Measurements from ENCODE around the gene RXFP4.
"Not testable (repeated sequence)": the region's sequence is repeated elsewhere in the genome, so short reads cannot be mapped to it uniquely, and the experiment has no call there.

The RXFP4 gene

DNA sequence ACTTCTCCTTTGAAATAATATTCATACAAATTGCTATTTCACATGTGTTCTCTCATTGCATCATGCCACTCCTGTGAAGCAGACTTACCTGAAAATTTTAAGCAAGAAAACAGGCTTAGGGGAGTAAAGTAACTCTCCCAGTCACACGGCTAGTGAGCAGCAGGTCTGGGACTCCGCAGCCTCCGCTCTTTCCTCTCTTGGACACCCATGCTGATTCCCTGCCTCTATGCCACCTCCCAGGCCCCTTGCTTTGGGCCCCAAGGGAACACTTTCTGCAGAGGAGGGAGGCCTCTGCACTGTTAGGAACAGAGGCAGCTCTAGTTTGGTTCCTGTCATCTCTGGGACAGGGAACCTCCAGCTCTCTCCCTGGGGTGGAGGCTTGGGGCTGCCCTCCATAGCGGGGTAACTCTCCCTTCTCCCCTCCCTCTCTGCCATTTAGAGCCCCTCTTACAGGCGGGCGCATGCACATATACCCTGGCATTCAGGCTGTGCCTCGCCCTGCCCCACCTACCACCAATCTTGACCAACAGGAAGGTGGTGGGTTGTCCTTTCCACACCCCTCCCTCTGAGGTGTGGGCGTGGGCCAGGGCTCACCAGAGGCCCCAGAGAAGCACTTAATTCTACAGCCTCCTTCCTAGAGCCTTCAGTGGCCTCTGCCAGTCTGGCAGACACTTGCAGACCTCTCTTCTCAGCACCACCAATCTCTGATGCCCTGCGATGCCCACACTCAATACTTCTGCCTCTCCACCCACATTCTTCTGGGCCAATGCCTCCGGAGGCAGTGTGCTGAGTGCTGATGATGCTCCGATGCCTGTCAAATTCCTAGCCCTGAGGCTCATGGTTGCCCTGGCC, at the start of gene RXFP4:
Gene RXFP4, plus strand, starts transcription at position 646 of the 852 bp plus-strand sequence. Its CDS starts 72 bp downstream, at position 718.
- DNase-seq (ENCODE audit: low spot score): no peak

DNA sequence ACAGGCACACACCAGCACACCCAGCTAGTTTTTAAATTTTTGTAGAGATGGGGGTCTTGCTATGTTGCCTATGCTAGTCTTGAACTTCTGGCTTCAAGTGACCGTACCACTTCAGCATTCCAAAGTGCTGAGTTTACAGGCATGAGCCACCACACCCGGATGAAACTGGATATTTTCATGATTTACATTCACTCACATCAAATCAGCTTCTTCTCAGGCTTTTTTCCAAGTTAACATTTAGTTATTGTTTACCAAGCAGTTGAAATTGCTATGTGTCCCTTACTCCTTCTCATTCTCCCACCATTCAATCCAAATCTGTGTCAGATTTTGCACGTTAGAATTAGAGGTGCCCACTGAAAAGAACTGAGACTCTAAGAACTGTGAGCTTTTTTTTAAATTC, 48.6 kb upstream of the RXFP4 start:
- DNase-seq (ENCODE audit: low spot score): no peak

- no peak for DNase-seq (ENCODE audit: low spot score)
Observed at GRCh38 chr1:155893389-155894142, 47.9 kb upstream of the RXFP4 start.

DNA sequence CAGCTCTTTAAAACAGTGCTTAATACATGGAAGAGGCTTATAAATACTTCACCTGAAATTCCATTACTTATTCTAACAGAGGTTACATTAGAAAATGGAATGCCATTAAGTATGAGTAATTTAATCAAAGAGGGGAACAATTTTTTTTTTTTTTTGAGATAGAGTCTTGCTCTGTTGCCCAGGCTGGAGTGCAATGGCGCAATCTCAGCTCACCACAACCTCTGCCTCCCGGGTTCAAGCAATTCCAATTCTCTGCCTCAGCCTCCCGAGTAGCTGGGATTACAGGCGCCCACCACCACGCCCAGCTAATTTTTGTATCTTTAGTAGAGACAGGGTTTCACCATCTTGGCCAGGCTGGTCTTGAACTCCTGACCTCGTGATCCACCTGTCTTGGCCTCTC, 45.8 kb upstream of the RXFP4 start:
- not testable (repeated sequence) for DNase-seq (ENCODE audit: low spot score)

DNA sequence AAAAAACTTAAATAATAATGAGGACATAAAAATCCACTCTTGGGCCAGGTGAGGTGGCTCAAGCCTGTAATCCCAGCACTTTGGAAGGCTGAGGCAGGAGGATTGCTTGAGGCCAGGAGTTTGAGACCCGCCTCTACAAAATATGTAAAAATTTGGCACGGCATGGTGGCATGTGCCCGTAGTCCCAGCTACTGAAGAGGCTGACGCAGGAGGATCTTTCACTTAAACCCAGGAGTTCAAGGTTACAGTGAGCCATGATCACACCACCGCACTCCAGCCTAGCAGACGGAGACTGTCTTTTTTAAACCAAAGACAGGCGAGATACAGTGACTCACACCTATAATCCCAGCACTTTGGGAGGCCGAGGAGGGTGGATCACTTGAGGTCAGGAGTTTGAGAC, 45.0 kb upstream of the RXFP4 start:
- not testable (repeated sequence) for DNase-seq (ENCODE audit: low spot score)

- DNase-seq (ENCODE audit: low spot score): no peak
Observed at GRCh38 chr1:155897746-155898145, 43.7 kb upstream of the RXFP4 start.

DNA sequence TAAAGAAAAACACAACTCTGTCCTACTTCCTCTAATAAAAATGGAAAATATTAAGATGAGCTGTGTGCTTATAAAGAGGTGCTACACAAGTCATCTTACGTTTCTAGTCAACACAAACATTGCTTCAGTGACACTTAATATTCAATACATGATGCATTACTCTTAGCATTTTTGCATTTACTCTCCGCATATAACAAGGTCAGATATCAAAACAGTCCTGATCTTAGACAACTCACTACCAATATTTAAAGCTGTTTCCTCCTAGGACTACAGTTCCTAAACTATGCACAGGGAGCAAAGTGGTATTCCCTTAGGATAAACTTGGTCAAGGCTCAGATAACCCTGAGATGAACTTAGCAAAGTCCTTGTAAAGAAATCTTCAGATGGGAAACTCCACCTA, 42.5 kb upstream of the RXFP4 start:
- no peak for DNase-seq (ENCODE audit: low spot score)

GRCh38 chr1:155899683-155900082, 41.8 kb upstream of the RXFP4 start:
- DNase-seq (ENCODE audit: low spot score): no peak

DNA sequence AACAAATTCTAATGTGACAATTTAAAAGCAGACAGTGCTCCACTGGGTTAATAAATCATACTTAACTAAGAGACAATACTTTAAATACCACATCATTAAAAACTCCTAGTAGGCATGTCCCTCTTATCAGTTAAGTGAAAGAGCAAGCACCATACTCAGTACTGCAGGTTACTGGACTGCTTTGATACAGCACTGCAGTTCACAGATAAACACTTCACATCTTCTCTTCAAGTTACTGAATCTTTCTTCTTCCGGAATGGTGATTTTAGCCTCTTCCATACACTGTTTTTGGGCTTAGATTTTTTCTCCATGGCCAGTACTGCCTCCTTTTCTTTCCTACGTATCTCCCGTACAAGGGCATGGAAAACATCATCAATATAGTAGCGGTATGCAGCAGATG, 41.3 kb upstream of the RXFP4 start:
- DNase-seq (ENCODE audit: low spot score): no peak

GRCh38 chr1:155904261-155904660, 37.2 kb upstream of the RXFP4 start:
- no peak for DNase-seq (ENCODE audit: low spot score)

GRCh38 chr1:155909894-155910293, 31.5 kb upstream of the RXFP4 start:
- peak; percentile 69 for DNase-seq (ENCODE audit: low spot score)

DNA sequence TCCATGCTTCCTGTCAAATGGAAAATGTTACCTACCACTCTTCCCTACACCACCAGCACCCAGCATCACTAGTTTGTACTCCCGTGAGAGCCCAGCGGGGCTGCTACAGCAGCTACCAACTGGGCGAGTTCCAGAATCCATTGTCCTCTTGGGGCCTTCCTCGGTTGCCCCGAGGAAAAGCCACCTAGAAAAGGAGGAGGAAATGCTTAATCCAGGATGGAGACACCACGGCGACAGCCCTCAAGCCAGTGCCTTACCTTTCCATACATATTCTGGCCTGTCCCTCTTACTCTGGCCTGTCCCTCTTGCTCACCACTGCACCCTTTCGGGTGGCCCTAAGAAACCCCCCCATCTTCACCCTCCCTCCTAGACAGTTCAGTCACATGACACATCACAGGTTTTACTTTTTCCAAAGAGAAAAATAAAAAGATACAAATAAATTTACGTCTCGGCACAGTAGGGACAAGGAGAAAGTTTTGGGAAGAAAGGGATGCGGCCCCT, 30.8 kb upstream of the RXFP4 start:
- DNase-seq (ENCODE audit: low spot score): peak; percentile 64

DNA sequence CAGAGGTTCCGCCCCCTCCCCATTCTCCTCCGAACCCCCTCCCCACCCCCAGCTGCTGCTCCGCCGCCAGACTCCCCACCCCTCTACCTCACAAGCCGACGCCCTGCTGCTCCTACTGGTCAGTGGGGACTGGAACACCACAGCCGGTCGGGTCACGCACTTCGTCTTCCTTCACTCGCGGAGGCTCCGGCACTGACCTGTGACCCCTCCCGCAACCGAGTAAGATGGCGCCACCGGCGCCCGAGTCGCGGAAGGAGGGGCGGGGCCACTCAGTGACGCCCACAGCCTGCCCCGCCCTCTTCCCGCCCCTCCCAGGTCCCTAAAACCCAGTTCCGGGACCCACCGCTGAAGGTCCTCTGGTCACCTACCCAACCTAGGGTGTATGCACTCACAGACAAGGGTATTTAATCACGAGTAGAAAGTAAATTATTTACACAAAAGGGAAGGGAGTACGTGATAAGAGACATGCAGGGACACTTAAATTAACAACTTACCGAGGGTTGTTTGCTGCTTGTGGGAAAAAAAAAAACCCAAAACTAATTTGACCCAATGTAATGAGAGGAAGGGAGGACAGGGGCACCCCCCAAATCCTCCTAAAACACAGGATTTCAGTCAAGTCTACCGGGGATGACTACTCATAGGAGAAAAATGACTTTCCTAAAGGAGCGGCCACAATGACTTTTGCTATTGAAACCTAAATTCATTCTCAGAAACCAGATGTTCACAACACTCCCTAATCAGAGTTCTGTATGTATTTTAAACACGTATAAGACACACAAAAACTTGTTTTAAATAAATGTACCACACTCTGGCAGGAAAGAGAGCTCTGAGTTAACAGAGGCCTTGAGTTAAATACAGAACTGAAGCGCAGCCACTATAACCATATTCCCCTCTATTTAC, 30.0 kb upstream of the RXFP4 start, which contains the start of gene RIT1:
Gene RIT1, minus strand, starts transcription at position 194 of the 900 bp plus-strand sequence. CDS start 588 bp downstream, outside the sequence.
- peak; percentile 79 for DNase-seq (ENCODE audit: low spot score)

DNA sequence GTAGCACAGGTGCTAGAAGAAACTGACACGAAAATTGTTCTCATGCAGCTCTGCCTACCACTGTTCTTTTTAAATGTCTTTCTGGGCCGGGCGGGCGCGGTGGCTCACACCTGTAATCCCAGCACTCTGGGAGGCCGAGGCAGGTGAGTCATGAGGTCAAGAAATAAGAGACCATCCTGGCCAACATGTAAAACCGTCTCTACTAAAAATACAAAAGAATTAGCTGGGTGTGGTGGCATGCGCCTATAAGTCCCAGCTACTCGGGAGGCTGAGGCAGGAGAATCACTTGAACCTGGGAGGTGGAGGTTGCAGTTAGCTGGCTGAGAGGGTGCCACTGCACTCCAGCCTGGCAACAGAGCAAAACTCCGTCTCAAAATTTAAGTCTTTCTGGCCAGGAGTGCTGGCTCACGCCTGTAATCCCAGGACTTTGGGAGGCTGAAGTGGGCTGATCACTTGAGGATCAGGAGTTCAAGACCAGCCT, 29.3 kb upstream of the RXFP4 start:
- no peak for DNase-seq (ENCODE audit: low spot score)

GRCh38 chr1:155913969-155914757, 27.3 kb upstream of the RXFP4 start:
- no peak for DNase-seq (ENCODE audit: low spot score)

- no peak for DNase-seq (ENCODE audit: low spot score)
Observed at GRCh38 chr1:155918660-155919059, 22.8 kb upstream of the RXFP4 start.

- no peak for DNase-seq (ENCODE audit: low spot score)
Observed at GRCh38 chr1:155919801-155920200, 21.6 kb upstream of the RXFP4 start.

GRCh38 chr1:155920717-155921116, 20.7 kb upstream of the RXFP4 start:
- DNase-seq (ENCODE audit: low spot score): no peak

GRCh38 chr1:155925506-155925905, 15.9 kb upstream of the RXFP4 start:
- DNase-seq (ENCODE audit: low spot score): no peak

DNA sequence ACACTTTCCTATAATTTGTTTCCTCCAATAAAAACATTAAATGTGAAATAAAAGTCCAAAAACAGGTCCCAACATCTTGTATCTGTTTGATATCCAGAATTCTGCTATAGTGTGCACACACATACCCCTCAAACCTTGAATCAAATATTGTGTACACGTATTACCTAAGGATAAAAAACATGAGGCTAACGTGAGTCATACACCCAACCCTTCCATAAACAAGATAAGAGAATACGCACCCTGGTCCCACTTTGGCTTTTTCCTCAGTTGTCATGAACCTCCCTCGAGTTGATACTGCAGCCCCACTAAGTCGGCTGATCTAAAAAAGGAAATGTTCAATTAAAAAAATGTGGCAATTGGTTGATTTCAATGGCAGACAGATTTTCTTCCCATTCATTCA, 12.4 kb upstream of the RXFP4 start:
- no peak for DNase-seq (ENCODE audit: low spot score)

DNA sequence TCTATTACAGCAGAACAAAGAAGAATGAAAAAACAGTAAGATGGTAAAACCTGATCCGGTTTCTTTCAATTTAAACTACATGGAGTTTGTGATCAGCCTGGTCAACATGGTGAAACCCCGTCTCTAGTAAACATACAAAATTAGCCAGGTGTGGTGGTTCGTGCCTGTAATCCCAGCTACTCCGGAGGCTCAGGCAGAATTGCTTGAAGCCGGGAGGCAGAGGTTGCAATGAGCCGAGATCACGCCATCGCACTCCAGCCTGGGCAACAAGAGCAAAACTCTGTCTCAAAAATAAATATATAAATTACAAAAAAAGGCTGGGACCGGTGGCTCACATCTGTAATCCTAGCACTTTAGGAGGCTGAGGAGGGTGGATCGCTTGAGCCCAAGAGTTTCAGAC, 10.7 kb upstream of the RXFP4 start:
- DNase-seq (ENCODE audit: low spot score): not testable (repeated sequence)
